Cardiac muscle cell (in vitro differentiated cells and primary cell): ENCODE results near the gene BST1. TPM values are rescaled to one million over a fixed set of nuclear protein-coding genes. Genes with fewer than 3 reads are reported as not detected.

Experiments
- DNase-seq, 2 donors: peaks; one replicate each; pipeline versions ENCODE4 v3.0.0 to v3.0.0-alpha.2; 2010 to 2017; ENCODE audit warnings: low read depth in 1 of 2, low spot score in 1 of 2
- H3K27ac ChIP-seq: fragments of 200-600 bp; sonication (generic); 2 replicates; pipeline ENCODE4 v1.5.1; 2016
- H3K27me3 ChIP-seq: fragments of 200-600 bp; sonication (generic); 2 replicates; pipeline ENCODE4 v1.6.0; 2016; ENCODE audit warnings: control low read depth
- H3K36me3 ChIP-seq: fragments of 200-600 bp; sonication (generic); 2 replicates; pipeline ENCODE4 v1.5.1; 2016; ENCODE audit warnings: control low read depth
- H3K4me1 ChIP-seq: fragments of 200-600 bp; sonication (generic); 2 replicates; pipeline ENCODE4 v1.8.1; 2017; ENCODE audit warnings: low read depth, mild to moderate bottlenecking, mixed run types
- H3K4me3 ChIP-seq: fragments of 200-600 bp; sonication (generic); 2 replicates; pipeline ENCODE4 v1.5.1; 2016; ENCODE audit warnings: mild to moderate bottlenecking
- H3K9me3 ChIP-seq: fragments of 200-600 bp; sonication (generic); 2 replicates; pipeline ENCODE4 v1.5.1; 2017; ENCODE audit warnings: low read depth, mild to moderate bottlenecking, control low read depth
- CTCF ChIP-seq: IDR thresholded peaks from 2 replicates; pipeline ENCODE4 v1.5.1; 2012; ENCODE audit warnings: low read depth, mild to moderate bottlenecking, low read length
- polyA plus RNA-seq: library from polyadenylated mRNA; unstranded; fragments of >200 nt; fragmentation: Nextera tagmentation; extraction: Ambion mirVana; gene quantifications from 2 replicates; pipeline ENCODE4 v1.2.1, GENCODE V29; 2016
- total RNA-seq: library from RNA; depleted of rRNA; stranded (reverse); fragments of >200 nt; gene quantifications from 2 replicates; pipeline ENCODE4 v1.2.3, GENCODE V29; 2016

Gene BST1
- total and polyA plus RNA-seq, 2 experiments from 2014 or later = 0.09 to 0.35 TPM

- no peak overlapping the region for H3K27ac ChIP-seq
- no peak for DNase-seq
- no peaks in the 10 kb centered on the region for H3K36me3 ChIP-seq
- H3K4me1 ChIP-seq = no peaks in the 10 kb centered on the region
- H3K9me3 ChIP-seq = no peaks in the 10 kb centered on the region
- no peaks in the 10 kb centered on the region for H3K27me3 ChIP-seq
- no peak overlapping the region for H3K4me3 ChIP-seq
- TF ChIP-seq CTCF = no peak
Measured at GRCh38 chr4:15742083-15742582, 39.3 kb downstream of the BST1 start.

GRCh38 chr4:15742637-15743036 is 39.8 kb downstream of the BST1 start:
- H3K4me3 ChIP-seq = no peak overlapping the region
- no peaks in the 10 kb centered on the region for H3K4me1 ChIP-seq
- DNase-seq = no peak
- no peaks in the 10 kb centered on the region for H3K9me3 ChIP-seq
- no peak overlapping the region for H3K27ac ChIP-seq
- no peaks in the 10 kb centered on the region for H3K27me3 ChIP-seq
- H3K36me3 ChIP-seq = no peaks in the 10 kb centered on the region
- no peak for TF ChIP-seq CTCF

- TF ChIP-seq CTCF = no peak
- peak in 1 of 2 donors; percentile 36 for DNase-seq
- Histone ChIP-seq H3K36me3 (no peaks in the 10 kb centered on the region), H3K27me3 (no peaks in the 10 kb centered on the region), H3K27ac (no peak overlapping the region), H3K9me3 (no peaks in the 10 kb centered on the region), H3K4me1 (no peaks in the 10 kb centered on the region), H3K4me3 (no peak overlapping the region)
Measured at GRCh38 chr4:15744016-15744545, 41.2 kb downstream of the BST1 start.

- no peak for TF ChIP-seq CTCF
- Histone ChIP-seq H3K27ac (no peak overlapping the region), H3K4me1 (no peaks in the 10 kb centered on the region), H3K4me3 (no peak overlapping the region), H3K36me3 (no peaks in the 10 kb centered on the region), H3K27me3 (no peaks in the 10 kb centered on the region), H3K9me3 (no peaks in the 10 kb centered on the region)
- DNase-seq = no peak
Measured at GRCh38 chr4:15746110-15746509, 43.2 kb downstream of the BST1 start.

- no peak for DNase-seq
Measured at GRCh38 chr4:15749001-15749400, 46.1 kb downstream of the BST1 start.

More at GRCh38 chr4:15749001-15749400, 46.1 kb downstream of the BST1 start:
- Histone ChIP-seq H3K27me3 (no peaks in the 10 kb centered on the region), H3K36me3 (no peaks in the 10 kb centered on the region), H3K9me3 (no peaks in the 10 kb centered on the region), H3K27ac (no peak overlapping the region), H3K4me3 (no peak overlapping the region), H3K4me1 (no peaks in the 10 kb centered on the region)
- no peak for TF ChIP-seq CTCF
